ENCODE results near the gene SPOP.
"Not testable (repeated sequence)": the region's sequence is repeated elsewhere in the genome, so short reads cannot be mapped to it uniquely, and the experiment has no call there.

SPOP gene

GRCh38 chr17:49550764-49551163, 127.1 kb downstream of the SPOP start:
- not testable (repeated sequence) for DNase-seq (ENCODE audit: low spot score)

- DNase-seq (ENCODE audit: low spot score), result no peak
These were observed 127.9 kb downstream of the SPOP start for GRCh38 chr17:49549691-49550678.

- no peak for DNase-seq (ENCODE audit: low spot score)
These were observed 128.6 kb downstream of the SPOP start for GRCh38 chr17:49549311-49549605.
